PFSK-1 (cell line): ENCODE results near the gene KRTAP1-5.

ENCODE experiments used
- POLR2AphosphoS5 ChIP-seq: IDR thresholded peaks from 2 replicates; pipeline ENCODE4 v1.6.1; 2012; ENCODE audit warnings: low read depth, mild to moderate bottlenecking, control low read depth, low read length, moderate library complexity
- SIN3A ChIP-seq: IDR thresholded peaks from 2 replicates; pipeline ENCODE4 v1.6.1; 2012; ENCODE audit warnings: mild to moderate bottlenecking, low read length, moderate library complexity, borderline replicate concordance; ENCODE audit not compliant: insufficient read depth

DNA sequence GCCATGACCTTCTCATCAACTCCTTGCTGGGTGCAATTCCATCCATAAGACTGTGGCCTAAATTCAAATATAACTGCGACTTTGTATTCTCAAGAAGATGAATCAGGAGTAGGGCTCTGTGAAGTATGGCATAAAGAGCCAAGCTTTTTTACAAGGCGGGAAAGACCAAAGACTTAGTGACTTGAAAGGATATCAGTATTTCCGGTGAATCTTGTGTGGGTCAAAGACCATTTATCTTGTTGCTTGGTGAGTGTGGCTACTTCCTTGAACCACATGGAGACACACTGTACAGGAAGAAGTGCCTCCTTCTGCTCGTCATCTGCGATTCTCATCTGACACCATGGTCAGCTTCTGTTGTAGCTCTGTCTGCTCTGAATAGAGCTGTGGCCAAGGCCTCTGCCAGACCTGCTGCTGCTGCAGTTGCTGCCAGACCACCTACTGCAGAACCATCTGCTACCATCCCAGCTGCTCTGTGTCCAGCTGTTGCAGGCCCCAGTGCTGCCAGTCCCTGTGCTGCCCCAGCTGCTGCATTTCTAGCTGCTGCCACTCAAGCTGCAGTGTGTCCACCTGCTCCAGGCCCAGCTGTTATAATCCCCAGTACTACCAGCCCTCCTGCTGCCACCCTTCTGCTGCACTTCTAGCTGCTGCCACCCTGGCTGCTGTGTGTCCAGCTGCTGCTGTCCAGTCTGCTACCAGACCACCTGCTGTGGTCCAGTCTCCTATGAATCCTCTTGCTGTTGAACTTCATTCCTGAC lies 44.8 kb upstream of the KRTAP1-5 start:
- no peak for TF ChIP-seq SIN3A
- TF ChIP-seq POLR2AphosphoS5: no peak
